Measurements from ENCODE around the gene WDFY4. TPM values are rescaled to one million over a fixed set of nuclear protein-coding genes. Genes with fewer than 3 reads are reported as not detected.

The WDFY4 gene
- total RNA-seq, 1 donor from 2014 or later = 0.25 TPM

- H3K4me3 ChIP-seq (ENCODE audit: insufficient read depth, low read depth, low read length) = no peak overlapping the region
- no peak overlapping the region for H3K4me3 Mint-ChIP-seq (ENCODE audit: unreplicated experiment)
- no peaks in the 10 kb centered on the region for H3K36me3 ChIP-seq (ENCODE audit: insufficient read depth, low read length)
- H3K4me1 Mint-ChIP-seq (ENCODE audit: low read depth, unreplicated experiment) = no peaks in the 10 kb centered on the region
- no peaks in the 10 kb centered on the region for H3K79me2 ChIP-seq (ENCODE audit: insufficient read depth, low read length)
- no peaks in the 10 kb centered on the region for H4K20me1 ChIP-seq (ENCODE audit: insufficient read depth, low read length)
- H3K9ac ChIP-seq (ENCODE audit: low read length) = no peak overlapping the region
- peaks cover 13% of the 10 kb centered on the region for H3K27me3 Mint-ChIP-seq (ENCODE audit: low read depth, unreplicated experiment)
- H3K36me3 Mint-ChIP-seq (ENCODE audit: low read depth, unreplicated experiment) = no peaks in the 10 kb centered on the region
- H3K4me1 ChIP-seq (ENCODE audit: insufficient read depth, low read length) = no peaks in the 10 kb centered on the region
- TF ChIP-seq EZH2 (IDR thresholded peaks at IDR 0.05; ENCODE audit: insufficient read depth, low read length) = no peak
- TF ChIP-seq CTCF (IDR thresholded peaks at IDR 0.05; ENCODE audit: insufficient read depth, low read depth, low read length) = no peak
- peaks cover 2% of the 10 kb centered on the region for H3K9me3 Mint-ChIP-seq (ENCODE audit: unreplicated experiment)
- H3K9me3 ChIP-seq (ENCODE audit: insufficient read depth, low read depth, low read length) = no peaks in the 10 kb centered on the region
- H3K27ac Mint-ChIP-seq (ENCODE audit: unreplicated experiment) = no peak overlapping the region
- DNase-seq (ENCODE audit: low read depth) (no peak), FAIRE-seq (no peak)
- H3K27ac ChIP-seq (ENCODE audit: low read depth, low read length) = no peak overlapping the region
- peaks cover 2% of the 10 kb centered on the region for H3K27me3 ChIP-seq (ENCODE audit: insufficient read depth, low read length)
- H2AFZ ChIP-seq (ENCODE audit: low read depth, low read length) = no peak overlapping the region
- H3K4me2 ChIP-seq (ENCODE audit: low read length) = no peak overlapping the region
Observed at GRCh38 chr10:48779546-48780152, 95.0 kb downstream of the WDFY4 start.

DNA sequence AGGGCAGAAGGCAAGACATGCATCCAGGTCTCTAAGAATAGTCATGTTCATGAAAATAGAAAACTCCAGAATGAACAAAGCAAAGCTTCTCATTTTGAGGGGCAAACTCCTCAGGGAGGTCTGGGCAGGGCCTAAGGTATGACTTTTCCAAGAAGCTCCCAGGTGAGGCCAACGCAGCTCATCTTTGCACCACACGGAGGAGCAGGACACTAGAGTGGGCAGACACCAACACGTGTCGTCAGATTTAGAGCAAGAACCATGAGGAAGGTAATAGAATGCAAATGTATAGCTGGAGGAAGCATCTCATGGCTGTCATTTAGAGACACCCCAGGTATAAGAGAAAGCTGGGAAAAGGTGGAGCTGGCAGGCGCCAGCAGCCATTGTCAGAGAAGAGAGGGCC lies 95.7 kb downstream of the WDFY4 start:
- H3K36me3 ChIP-seq (ENCODE audit: insufficient read depth, low read length) = no peaks in the 10 kb centered on the region
- DNase-seq (ENCODE audit: low read depth) = no peak
- H3K27me3 Mint-ChIP-seq (ENCODE audit: low read depth, unreplicated experiment) = peaks cover 13% of the 10 kb centered on the region
- H3K4me1 Mint-ChIP-seq (ENCODE audit: low read depth, unreplicated experiment) = no peaks in the 10 kb centered on the region
- peaks cover 2% of the 10 kb centered on the region for H3K27me3 ChIP-seq (ENCODE audit: insufficient read depth, low read length)
- no peak overlapping the region for H3K4me3 ChIP-seq (ENCODE audit: insufficient read depth, low read depth, low read length)
- H3K9me3 ChIP-seq (ENCODE audit: insufficient read depth, low read depth, low read length) = no peaks in the 10 kb centered on the region
- H3K4me2 ChIP-seq (ENCODE audit: low read length) = no peak overlapping the region
- H4K20me1 ChIP-seq (ENCODE audit: insufficient read depth, low read length) = no peaks in the 10 kb centered on the region
- no peak for FAIRE-seq
- no peaks in the 10 kb centered on the region for H3K36me3 Mint-ChIP-seq (ENCODE audit: low read depth, unreplicated experiment)
- no peaks in the 10 kb centered on the region for H3K79me2 ChIP-seq (ENCODE audit: insufficient read depth, low read length)
- H3K9ac ChIP-seq (ENCODE audit: low read length) = no peak overlapping the region
- H3K27ac ChIP-seq (ENCODE audit: low read depth, low read length) = no peak overlapping the region
- H3K4me1 ChIP-seq (ENCODE audit: insufficient read depth, low read length) = no peaks in the 10 kb centered on the region
- no peak overlapping the region for H2AFZ ChIP-seq (ENCODE audit: low read depth, low read length)
- no peak overlapping the region for H3K4me3 Mint-ChIP-seq (ENCODE audit: unreplicated experiment)
- TF ChIP-seq CTCF (IDR thresholded peaks at IDR 0.05; ENCODE audit: insufficient read depth, low read depth, low read length) (no peak), EZH2 (IDR thresholded peaks at IDR 0.05; ENCODE audit: insufficient read depth, low read length) (no peak)
- no peak overlapping the region for H3K27ac Mint-ChIP-seq (ENCODE audit: unreplicated experiment)
- peaks cover 2% of the 10 kb centered on the region for H3K9me3 Mint-ChIP-seq (ENCODE audit: unreplicated experiment)

GRCh38 chr10:48782386-48782785 lies 97.7 kb downstream of the WDFY4 start:
- no peaks in the 10 kb centered on the region for H3K36me3 ChIP-seq (ENCODE audit: insufficient read depth, low read length)
- no peaks in the 10 kb centered on the region for H3K36me3 Mint-ChIP-seq (ENCODE audit: low read depth, unreplicated experiment)

More at GRCh38 chr10:48782386-48782785, 97.7 kb downstream of the WDFY4 start:
- no peaks in the 10 kb centered on the region for H3K4me1 ChIP-seq (ENCODE audit: insufficient read depth, low read length)
- no peak overlapping the region for H3K27ac ChIP-seq (ENCODE audit: low read depth, low read length)
- H4K20me1 ChIP-seq (ENCODE audit: insufficient read depth, low read length) = no peaks in the 10 kb centered on the region
- H2AFZ ChIP-seq (ENCODE audit: low read depth, low read length) = no peak overlapping the region
- no peak overlapping the region for H3K27ac Mint-ChIP-seq (ENCODE audit: unreplicated experiment)
- H3K4me3 Mint-ChIP-seq (ENCODE audit: unreplicated experiment) = no peak overlapping the region
- TF ChIP-seq CTCF (IDR thresholded peaks at IDR 0.05; ENCODE audit: insufficient read depth, low read depth, low read length) (no peak), EZH2 (IDR thresholded peaks at IDR 0.05; ENCODE audit: insufficient read depth, low read length) (no peak)
- no peak overlapping the region for H3K4me3 ChIP-seq (ENCODE audit: insufficient read depth, low read depth, low read length)
- no peak overlapping the region for H3K4me2 ChIP-seq (ENCODE audit: low read length)
- peaks cover 2% of the 10 kb centered on the region for H3K9me3 Mint-ChIP-seq (ENCODE audit: unreplicated experiment)
- no peaks in the 10 kb centered on the region for H3K79me2 ChIP-seq (ENCODE audit: insufficient read depth, low read length)
- FAIRE-seq = no peak
- H3K4me1 Mint-ChIP-seq (ENCODE audit: low read depth, unreplicated experiment) = no peaks in the 10 kb centered on the region
- H3K9ac ChIP-seq (ENCODE audit: low read length) = no peak overlapping the region
- H3K27me3 ChIP-seq (ENCODE audit: insufficient read depth, low read length) = no peaks in the 10 kb centered on the region
- H3K9me3 ChIP-seq (ENCODE audit: insufficient read depth, low read depth, low read length) = no peaks in the 10 kb centered on the region
- DNase-seq (ENCODE audit: low read depth) = no peak
- peaks cover 8% of the 10 kb centered on the region for H3K27me3 Mint-ChIP-seq (ENCODE audit: low read depth, unreplicated experiment)

Measured in astrocyte (in vitro differentiated cells and primary cell).